GM19240 (cell line): ENCODE results near the gene DENND4C.
"Not testable (repeated sequence)": the region's sequence is repeated elsewhere in the genome, so short reads cannot be mapped to it uniquely, and the experiment has no call there.

ENCODE experiments used
- DNase-seq: peaks from one replicate; pipeline ENCODE4 v3.0.0; 2011; ENCODE audit warnings: low spot score; ENCODE audit not compliant: insufficient read length

The DENND4C gene

DNA sequence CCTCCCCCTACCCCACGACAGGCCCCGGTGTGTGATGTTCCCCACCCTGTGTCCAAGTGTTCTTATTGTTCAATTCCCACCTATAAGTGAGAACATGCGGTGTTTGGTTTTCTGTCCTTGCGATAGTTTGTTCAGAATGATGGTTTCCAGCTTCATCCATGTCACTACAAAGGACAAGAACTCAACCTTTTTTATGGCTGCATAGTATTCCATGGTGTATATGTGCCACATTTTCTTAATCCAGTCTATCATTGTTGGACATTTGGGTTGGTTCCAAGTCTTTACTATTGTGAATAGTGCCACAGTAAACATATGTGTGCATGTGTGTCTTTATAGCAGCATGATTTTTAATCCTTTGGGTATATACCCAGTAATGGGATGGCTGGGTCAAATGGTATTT lies 35.1 kb downstream of the DENND4C start:
- DNase-seq, result not testable (repeated sequence)

DNA sequence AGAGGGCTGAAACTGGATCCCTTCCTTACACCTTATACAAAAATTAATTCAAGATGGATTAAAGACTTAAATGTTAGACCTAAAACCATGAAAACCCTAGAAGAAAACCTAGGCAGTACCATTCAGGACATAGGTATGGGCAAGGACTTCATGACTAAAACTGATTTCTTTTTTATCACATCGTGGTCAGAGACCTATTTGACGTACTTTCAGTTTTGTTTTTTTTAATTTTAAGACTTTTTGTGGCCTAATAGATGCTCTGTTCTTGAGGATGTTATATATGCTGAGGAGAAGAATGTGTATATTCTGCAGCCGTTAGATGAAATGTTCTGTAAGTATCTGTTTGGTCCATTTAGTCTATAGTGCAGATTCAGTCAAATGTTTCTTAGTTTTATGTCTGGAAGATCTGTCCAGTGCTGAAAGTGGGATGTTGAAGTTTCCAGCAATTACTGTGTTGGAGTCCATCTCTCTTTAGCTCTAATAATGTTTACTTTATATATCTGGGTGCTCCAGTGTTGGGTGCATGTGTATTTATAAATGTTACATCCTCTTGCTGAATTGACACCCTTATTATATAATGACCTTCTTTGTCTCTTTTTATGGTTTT lies 36.4 kb downstream of the DENND4C start:
- DNase-seq, result not testable (repeated sequence)

DNA sequence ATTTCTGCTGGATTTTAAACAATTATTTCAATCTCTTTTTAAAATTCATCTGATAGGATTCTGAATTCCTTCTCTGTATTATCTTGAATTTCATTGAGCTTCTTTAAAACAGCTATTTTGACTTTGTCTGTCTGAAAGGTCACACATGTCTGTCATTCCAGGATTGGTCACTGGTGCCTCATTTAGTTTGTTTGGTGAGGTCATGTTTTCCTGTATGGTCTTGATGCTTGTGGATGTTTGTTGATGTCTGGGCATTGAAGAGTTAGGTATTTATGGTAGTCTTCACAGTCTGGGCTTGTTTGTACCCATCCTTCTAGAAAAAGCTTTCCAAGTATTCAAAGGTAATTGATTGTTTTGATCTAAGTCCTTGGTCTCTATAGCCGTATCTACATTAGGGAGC lies 39.1 kb downstream of the DENND4C start:
- no peak for DNase-seq

GRCh38 chr9:19270421-19270949 lies 40.0 kb downstream of the DENND4C start:
- no peak for DNase-seq

- DNase-seq, result no peak
Measured at GRCh38 chr9:19271081-19271480, 40.6 kb downstream of the DENND4C start.

GRCh38 chr9:19281801-19282200 lies 51.3 kb downstream of the DENND4C start:
- no peak for DNase-seq

DNA sequence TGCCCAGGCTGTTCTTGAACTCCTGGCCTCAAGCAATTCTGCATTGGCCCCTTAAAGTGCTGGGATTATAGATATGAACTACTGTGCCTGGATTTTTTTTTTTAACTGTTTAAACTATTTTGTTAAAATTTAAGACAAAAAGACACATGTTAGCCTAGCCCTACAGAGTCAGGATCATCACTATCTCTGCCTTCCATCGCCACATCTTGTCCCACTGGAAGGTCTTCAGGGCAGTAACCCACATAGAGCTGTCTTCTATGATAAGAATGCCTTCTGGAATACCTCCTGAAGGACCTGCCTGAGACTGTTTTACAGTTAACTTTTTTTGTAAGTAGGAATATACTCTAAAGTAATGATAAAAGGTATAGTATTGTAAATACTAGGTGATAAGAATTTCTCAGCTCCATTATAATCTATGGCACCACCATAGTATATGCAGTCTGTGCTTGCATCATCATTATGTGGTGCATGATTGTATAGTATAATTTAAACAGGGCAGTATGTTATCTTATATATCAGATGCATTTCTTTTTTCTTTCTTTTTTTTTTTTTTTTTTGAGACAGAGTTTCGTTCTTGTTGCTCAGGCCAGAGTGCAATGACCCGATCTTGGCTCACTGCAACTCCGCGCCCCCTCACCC lies 52.7 kb downstream of the DENND4C start:
- DNase-seq, result no peak

GRCh38 chr9:19284729-19285128 lies 54.2 kb downstream of the DENND4C start:
- DNase-seq, result no peak

DNA sequence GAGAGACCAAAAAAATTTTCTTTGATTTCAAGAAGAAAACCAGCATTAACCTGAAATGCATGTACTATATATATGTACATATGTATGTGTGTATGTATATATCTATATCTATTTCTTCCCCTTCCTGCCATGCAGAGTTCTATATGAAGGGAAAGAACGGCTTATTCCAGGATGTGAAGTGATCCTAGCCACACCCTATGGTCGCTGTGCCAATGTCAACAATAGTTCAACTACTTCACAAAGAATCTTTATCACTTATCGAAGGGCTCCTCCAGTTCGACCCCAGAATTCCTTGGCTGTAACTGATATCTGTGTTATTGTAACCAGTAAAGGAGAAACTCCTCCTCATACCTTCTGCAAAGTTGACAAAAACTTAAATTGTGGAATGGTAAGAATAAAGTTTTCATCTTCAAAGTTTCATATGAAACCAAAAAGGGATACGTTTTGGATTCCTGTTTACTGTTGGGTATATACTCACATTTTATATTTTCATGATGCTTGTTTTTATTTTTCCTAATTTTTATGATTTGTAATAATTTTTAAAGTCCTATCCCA lies 56.2 kb downstream of the DENND4C start:
- no peak for DNase-seq

- DNase-seq, result no peak
Measured at GRCh38 chr9:19288081-19288480, 57.6 kb downstream of the DENND4C start.

GRCh38 chr9:19290103-19290502 lies 59.6 kb downstream of the DENND4C start:
- DNase-seq, result no peak

DNA sequence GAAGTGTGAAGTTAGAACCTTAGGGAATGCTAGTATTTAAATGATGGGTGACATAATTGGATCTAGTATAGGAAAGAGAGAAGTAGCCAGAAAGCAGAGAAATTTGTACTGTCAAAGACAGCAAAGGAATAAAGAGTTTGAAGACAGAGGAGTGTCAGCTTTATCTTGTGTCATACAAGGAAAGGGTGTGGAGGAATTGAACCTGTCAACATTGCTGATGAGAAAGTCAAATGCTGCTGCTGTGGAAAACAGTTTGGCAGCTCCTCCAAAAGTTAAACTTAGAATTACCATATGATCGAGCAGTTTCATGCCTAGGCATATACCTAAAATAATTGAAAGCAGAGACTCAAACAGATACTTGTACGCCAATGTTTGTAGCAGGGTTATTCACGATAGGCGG lies 63.7 kb downstream of the DENND4C start:
- no peak for DNase-seq

DNA sequence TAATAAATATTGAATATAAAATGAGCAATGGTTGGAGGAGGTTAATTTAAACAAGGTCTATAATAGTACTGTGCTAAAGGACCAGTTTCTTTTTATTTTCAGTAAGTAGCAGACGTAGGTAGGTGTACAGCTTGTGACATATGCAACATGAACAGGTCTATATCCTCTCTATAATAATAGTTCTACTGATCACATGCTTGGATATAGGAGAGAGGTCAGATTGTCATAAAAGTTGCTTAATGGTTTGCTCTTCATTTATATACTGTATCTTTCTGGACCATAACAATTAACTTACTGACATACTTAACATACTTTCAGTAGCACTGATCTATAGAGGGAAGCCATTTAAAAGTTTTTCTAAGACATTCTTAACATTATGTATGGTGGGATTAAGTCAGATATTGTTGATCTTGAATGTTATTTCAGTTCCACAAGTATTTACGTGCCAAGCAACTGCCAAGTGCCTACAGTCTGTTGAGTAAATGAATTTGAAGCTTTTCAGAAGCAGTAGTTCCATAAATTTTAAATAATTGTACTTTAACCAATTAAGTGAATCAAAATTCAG lies 68.0 kb downstream of the DENND4C start:
- no peak for DNase-seq

GRCh38 chr9:19303216-19303615 lies 72.7 kb downstream of the DENND4C start:
- DNase-seq, result no peak

GRCh38 chr9:19306568-19306967 lies 76.1 kb downstream of the DENND4C start:
- no peak for DNase-seq

- DNase-seq, result no peak
Measured at GRCh38 chr9:19310246-19310645, 79.8 kb downstream of the DENND4C start.

- no peak for DNase-seq
Measured at GRCh38 chr9:19313573-19313972, 83.1 kb downstream of the DENND4C start.

DNA sequence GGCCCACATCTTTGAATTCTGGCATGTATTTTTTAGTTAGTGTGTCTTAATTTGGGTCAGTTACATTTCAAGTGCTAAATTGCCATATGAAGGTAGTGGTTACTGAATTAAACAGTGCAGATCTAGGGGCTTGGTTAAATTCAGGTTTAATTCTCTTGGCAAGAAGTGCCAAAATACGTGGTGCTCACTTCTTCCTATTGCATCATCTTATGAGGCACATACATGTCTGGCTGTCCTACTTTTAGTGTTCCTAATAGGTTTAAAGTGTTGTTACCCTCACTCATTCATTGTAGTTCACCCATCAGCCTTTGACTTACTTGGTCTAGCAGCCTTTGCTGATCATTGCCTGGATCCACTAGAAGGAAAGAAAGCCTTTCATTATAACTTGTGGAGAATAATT lies 90.0 kb downstream of the DENND4C start:
- DNase-seq, result no peak

- DNase-seq, result no peak
Measured at GRCh38 chr9:19331877-19332276, 101.4 kb downstream of the DENND4C start.

- no peak for DNase-seq
Measured at GRCh38 chr9:19336166-19336565, 105.7 kb downstream of the DENND4C start.

GRCh38 chr9:19342947-19343346 lies 112.5 kb downstream of the DENND4C start:
- no peak for DNase-seq

GRCh38 chr9:19358701-19359100 lies 128.2 kb downstream of the DENND4C start:
- DNase-seq, result no peak

DNA sequence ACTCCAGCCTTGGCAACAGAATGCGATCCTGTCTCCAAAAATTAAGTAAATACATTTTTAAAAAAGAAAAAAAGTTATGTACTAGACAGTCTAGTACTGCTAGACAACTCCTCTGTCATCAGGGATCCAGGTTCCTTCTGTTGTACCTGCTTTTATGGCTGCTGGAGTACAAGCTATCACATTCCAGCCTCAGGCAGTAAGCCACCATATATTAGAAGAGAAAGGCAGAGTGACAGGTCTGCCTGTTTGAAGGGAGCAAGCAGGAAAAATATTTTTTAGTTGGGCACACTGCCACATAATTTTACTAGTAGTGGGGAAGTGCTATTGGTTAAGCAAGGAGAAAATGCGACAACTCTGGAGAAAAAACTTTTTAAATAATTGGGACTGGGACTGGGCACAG lies 138.6 kb downstream of the DENND4C start:
- DNase-seq, result no peak
